ENCODE measurements around the gene XPC.

The XPC gene

DNA sequence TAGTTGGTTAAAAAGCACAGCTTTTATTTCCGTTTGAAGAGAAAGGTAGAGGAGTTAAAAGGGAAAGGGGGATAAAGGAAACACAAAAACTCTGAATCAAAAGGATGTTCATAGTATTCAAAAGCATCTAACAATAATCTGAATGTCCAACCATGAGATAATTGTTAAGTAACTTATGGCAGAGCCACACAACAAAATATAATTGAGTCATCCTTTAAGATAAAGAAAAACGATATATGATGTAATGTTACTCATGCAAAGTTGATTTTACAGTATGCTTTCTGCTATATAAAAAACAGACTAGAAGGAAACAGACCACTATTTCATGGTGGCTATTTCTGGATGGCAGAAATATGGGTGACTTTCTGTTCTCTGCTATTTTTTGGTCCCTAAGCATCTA lies 3.9 kb downstream of the XPC start:
- in situ Hi-C loops (cut with MboI; ENCODE audit: low sequenced_read_pairs), result no loop called here

DNA sequence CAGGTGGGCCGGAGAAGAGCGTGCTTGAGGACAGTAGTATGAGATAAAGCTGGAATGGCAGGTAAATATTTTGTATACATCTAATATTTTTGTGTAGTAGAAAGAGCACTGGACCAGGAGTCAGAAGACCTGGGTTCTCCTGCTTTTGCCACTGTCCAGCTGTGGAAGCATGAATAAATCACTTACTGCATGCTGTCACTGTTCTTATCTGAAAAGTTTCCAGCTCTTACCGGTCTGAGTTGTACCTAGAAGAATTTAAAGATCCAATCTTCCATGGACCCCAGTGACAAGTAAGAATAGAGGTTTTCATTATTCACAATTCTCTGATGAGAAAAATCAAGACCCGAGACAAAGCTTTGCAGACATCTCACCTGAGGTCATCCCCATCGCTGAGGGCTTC lies 5.9 kb downstream of the XPC start:
- in situ Hi-C loops (cut with MboI; ENCODE audit: low sequenced_read_pairs), result no loop called here

DNA sequence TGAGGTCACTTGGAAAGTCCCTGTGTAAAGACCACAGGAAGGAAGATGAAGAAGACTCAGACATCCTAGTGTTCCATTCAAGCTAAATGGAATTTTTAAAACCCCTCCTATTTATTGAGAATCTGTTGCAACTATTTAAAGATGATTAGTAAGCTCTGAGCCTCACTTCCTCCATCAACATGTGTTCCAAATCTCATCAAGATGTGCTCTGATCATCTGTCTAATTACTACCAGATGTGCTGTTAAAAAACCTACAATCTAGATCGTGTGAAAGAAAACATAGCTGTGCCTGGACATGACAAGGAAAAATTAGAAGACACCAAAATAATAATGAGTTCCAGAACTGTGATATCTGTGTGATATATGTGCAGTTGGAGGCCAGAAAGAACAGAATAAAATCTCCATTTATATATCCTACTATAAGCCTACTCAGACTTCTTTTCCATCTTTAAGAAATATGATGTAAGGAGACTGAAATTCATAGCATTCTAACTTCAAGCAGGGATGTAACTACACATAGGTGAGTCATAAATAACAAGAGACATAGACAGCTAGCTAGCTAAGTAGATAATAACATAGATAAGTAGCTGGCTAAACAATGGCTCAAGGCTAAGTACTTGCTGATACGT lies 7.8 kb downstream of the XPC start:
- in situ Hi-C loops (cut with MboI; ENCODE audit: low sequenced_read_pairs), result no loop called here

DNA sequence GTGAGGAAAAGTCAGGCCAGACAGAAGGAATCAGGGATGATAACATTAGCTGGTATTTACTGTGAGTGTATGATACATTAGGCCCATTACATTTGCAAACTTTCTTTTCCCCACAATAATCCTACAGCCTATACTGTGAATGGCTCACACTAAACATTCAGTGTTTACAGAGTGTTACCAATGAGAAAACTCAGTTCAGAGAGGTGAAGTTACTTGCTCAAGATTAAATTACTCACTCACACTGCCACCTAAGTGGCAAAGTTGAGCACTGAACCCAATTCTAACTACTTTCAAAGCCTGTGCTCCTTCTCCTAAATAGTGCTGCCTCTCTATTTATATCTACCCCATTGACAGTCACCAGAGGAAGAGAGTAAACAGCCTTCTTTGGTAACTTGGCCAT lies 8.5 kb downstream of the XPC start:
- in situ Hi-C loops (cut with MboI; ENCODE audit: low sequenced_read_pairs), result no loop called here

DNA sequence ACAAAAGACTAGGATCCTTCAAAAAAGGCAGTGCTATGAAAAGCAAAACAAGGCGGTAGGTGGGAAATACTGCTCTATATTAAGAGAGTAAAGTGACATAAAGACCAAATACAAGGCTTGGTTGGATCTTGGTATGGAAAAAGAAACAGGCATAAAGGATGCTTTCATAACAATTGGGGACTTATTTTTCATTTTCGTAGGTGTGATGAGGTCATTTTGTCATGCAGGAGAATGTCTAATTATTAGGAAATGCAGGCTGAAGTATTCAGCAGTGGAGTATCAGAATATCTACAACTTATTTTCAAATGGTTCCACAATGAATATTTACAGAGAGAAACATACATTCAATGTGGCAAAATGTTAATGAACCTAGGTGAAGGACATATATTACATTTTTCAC lies 9.0 kb downstream of the XPC start:
- in situ Hi-C loops (cut with MboI; ENCODE audit: low sequenced_read_pairs), result no loop called here

DNA sequence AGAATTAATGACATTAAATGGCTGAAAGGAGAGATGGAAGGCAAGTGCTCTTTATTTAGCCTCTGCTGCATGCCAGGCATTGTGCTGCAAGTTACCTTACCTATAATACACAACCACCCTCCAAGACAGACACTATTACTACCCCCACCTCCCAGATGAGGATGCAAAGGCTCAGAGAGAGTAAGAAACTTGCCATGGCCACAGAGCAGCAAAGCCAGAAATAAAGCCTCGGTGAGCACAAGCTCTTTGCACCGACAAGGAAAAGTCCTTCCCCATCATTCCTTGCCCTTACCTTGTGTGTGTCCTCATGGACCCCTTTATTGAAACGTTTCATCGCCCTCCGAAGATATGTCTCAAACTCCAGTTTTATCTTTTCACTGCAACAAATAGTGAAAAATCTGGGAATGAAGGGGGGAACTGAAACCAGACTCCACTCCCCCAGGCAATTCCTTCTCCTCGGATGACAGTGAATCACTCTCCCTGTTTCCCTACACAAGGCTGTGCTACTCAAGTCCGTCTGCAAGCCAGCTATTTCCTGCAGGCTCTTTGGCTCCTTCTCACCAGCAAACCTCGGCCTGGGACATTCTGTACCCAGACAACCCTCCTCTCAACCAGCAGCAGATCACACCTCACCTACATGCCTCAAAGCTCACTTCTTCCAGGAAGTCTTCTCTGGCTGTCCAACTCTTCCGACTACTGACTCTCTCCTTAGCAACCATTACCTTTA lies 11.4 kb downstream of the XPC start:
- in situ Hi-C loops (cut with MboI; ENCODE audit: low sequenced_read_pairs), result no loop called here

DNA sequence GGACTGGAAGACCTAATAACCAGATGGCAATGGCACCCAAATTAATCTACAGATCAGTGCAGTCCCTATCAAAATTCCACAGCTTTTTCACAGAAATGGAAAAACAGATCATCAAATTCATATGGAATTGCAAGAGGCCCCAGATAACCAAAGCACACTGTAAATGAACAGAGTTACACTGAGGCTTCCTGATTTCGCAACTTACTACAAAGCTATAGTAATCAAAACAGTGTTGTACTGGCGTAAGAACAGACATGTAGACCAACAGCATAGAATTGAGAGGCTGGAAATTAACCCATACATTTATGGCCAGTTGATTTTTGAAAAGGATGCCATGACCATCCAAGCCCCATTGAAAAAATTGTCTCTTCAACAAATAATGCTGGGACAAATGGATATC lies 16.2 kb downstream of the XPC start:
- in situ Hi-C loops (cut with MboI; ENCODE audit: low sequenced_read_pairs), result no loop called here

DNA sequence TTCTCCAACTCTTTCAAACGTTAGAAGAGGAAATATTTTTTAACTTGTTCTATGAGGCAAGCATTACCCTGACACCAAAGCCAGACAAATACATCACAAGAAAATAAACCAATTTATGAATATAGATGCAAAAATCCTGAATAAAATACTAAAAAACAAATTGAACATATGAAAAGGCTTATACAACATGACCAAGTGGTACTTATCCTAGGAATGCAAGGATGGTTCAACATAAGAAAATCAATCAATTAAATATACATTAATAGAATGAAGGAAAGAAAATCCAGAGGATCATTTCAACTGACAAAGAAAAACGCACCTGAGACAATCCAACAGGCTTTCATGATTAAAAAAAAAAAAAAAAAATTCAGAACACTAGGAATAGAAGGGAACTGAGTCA lies 17.1 kb downstream of the XPC start:
- in situ Hi-C loops (cut with MboI; ENCODE audit: low sequenced_read_pairs), result no loop called here

DNA sequence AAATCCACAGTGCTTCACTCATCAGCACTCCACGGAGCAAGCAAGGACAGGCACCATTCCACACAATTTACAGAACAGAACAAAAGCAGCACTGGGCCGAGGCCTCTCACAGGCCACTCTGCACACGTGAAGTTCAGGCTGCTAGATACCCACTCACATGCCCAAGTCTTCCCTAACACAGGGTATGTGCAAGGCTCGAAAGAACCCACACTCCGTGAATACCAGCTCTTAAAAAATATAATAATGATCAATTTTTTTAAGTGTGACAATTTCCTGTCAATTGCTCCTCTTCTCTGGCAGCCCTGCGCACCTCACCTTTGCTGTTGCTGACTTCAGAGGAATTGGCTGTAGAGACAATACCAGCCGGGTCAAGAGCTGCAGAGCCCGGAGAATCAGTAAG lies 19.0 kb downstream of the XPC start:
- in situ Hi-C loops (cut with MboI; ENCODE audit: low sequenced_read_pairs), result no loop called here

DNA sequence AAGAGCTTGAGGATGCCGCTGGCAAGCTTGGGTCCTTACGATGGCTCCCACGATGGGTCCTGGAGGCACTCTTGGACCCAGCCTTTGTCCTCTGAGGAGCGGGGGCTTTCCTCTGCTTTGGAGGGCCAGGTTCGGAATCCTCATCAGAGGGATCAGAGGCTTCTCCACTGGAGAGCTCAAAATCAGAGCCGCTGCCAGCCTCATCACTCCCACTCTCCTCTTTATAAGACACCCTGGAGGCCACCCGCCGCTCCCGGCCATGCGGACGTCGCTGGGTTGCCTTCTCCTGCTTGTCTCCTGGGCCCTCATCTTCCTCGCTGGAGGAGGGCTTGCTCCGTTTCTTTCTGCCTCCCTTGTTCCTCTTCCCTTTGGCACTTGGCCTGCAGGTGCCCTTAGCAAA lies 20.0 kb downstream of the XPC start:
- in situ Hi-C loops (cut with MboI; ENCODE audit: low sequenced_read_pairs), result no loop called here

DNA sequence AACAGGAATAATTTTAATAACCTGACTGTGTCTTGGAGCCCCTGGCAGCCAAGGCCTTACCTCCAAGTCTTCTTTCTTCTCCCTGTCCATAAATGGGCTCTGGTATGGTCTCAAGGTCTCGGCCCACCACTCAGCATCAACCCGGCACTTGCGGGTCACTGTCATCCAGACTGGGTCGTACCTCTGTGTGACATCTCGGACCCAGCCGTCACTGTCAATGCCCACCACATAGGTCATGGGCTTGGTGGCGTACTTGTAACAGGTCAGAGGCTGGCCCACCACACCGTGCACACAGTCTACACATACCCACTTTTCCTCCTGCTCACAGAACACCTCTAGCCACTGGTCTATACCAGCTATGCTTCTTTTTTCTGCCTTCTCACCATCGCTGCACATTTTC lies 20.4 kb downstream of the XPC start:
- in situ Hi-C loops (cut with MboI; ENCODE audit: low sequenced_read_pairs), result no loop called here

DNA sequence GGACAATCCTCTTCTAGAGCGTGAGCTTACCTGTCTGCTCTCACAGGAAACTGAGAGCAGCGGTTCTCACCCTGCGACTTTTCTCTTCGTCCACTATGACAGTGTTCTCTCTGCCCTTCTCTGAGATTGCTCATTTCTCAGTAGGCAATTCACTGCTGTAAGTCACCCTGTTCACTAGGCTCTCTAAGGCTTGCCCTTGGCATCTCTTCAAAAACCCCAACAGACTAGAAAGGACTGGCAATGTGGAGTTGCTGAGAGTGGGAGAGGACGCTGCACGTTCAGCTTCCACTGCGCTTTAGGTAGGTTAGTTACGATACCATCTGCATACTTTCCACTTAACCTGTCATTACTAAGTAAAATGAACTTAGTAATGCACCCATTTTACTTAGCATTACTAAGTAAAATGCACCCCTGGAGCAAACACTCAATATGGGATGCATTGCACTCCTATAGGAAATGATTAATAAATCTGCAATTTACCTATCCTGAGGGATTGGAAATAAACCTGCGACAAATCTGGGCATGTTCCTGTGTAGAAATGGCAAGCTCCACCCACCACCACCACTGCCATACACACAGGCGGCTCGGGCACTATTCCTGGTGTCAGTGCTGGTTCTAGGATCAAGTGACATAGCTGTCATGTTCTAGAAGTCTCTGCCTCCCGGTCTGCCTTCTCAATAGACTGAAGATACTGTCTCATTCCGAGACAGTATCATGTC lies 21.4 kb downstream of the XPC start:
- in situ Hi-C loops (cut with MboI; ENCODE audit: low sequenced_read_pairs), result no loop called here

DNA sequence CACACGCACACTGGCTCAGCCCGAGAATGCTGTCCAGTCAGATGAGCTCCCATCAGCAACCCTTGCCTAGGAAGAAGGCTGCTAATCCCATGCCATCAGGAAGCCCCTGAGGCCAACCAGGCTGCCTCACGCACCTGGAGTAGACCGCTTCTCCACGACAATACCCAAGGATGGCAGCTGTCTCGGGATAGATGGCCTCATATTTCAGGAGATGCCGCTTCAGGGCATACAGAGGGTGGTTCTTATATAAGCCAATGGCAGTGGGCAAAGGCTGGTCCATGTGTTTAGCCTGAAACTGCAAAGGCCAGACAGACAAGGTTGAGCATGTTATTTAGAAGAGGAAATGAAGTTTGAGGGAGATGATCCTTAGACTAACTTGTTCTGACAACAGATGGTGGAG lies 22.2 kb downstream of the XPC start:
- in situ Hi-C loops (cut with MboI; ENCODE audit: low sequenced_read_pairs), result no loop called here

DNA sequence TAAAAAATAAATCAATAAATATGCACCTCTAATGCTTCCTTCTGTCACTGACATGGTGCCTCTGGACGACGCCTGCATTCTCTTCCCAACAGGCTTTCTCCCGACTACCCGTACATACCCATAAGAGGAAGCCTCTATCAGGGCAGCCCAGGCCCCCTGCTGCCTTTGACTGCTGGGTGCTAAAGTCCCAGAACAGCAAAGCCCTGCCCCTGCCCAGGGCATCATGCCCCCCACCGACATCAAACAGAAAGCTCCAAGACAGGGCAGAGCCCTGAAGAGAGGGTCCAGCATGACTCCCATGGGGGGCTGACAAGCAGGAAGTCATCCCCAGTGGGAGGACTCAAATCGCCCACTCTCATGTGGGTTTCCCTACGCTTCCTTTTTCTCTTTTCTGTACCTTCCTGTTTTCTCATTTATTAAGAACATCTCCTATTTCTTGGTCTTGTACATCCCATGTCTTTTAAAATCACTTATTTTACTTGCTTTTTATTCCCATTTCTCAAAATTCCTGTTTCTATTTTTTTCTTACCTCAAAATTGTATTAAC lies 23.4 kb downstream of the XPC start:
- in situ Hi-C loops (cut with MboI; ENCODE audit: low sequenced_read_pairs), result no loop called here

DNA sequence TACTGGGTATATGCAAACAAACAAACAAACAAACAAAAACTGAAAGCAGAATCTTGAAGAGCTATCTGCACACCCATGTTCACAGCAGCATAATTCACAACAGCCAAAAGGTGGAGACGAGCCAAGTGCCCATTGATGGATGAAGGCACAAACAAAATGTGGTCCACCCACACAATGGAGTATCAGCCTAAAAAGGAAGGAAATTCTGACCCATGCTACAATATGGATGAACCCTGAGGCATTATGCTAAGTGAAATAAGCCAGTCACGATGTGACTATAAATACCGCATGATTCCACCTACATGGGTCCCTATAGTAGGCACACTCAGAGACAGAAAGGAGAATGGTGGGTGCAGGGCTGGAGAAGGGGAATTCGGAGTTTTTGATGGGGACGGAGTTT lies 24.1 kb downstream of the XPC start:
- in situ Hi-C loops (cut with MboI; ENCODE audit: low sequenced_read_pairs), result no loop called here

DNA sequence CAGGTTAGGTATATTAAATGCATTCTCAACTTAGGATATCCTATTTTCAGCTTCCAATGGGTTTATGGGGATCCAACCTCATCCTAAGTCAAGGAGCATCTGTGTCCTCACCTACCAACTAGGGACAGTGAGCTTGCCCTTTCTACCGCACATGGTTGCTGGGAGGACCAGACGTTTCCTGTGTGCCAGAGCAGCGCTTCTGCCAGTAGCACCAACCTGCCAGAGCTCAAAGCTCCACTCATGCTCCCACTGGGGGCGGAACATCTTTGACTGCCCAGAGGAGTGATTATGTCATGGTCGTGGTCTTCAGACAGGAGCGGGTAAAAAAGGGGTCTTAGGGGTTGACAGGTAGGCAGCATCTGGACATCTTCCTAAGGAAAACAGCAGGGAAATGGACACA lies 24.7 kb downstream of the XPC start:
- in situ Hi-C loops (cut with MboI; ENCODE audit: low sequenced_read_pairs), result no loop called here

DNA sequence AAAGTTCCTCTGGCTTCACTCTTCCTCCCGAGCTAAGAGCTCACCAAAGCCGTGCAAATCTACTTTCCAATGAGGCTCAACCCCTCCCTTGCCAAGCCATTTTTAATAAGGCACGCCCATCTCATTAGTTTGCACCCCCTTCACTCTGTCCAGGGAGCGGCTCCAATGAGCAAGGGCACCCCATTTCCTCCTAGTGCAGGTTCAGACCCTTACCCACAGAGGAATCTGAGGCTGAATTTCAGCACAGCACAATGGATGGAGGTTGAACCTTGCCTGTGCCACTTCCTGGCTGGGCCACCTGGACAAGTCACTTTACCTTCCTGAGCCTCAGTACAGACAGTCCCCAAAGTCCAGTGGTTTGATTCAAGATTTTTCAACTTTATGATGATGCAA lies 25.4 kb downstream of the XPC start:
- in situ Hi-C loops (cut with MboI; ENCODE audit: low sequenced_read_pairs), result no loop called here

DNA sequence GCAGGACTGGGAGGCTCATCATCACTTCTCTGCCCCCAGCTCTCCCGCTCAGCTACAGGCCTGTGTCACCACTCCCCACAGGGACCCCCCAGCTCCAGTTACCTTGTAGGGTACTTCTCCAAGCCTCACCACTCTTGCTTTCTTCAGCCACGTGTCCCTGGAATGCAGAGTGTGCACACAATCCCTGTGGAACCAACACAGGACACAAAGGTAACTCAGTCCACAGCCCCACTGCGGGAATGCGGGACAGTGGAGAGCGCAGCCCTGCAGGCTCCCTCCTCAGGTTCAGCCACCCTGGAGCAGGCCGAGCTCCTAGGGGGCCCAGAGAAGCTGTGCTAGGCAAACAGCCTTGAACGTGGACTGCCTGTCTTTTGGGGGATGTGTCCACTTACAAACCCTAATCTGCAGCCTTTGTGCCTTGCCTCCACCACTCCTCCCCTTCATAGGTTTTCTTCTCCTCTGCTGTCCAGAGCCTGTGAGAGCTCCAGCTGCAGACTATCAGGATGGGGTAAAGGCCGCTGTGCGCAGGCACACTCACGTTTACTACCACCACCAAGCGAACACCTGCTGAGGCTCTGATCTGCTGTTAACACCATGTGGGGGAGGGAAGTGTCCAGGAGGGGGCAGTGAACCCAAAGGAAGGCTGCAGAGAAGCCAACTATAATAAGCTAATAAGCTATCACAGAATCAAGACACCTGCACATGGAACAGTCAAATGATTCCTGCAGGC lies 26.0 kb downstream of the XPC start:
- in situ Hi-C loops (cut with MboI; ENCODE audit: low sequenced_read_pairs), result no loop called here

DNA sequence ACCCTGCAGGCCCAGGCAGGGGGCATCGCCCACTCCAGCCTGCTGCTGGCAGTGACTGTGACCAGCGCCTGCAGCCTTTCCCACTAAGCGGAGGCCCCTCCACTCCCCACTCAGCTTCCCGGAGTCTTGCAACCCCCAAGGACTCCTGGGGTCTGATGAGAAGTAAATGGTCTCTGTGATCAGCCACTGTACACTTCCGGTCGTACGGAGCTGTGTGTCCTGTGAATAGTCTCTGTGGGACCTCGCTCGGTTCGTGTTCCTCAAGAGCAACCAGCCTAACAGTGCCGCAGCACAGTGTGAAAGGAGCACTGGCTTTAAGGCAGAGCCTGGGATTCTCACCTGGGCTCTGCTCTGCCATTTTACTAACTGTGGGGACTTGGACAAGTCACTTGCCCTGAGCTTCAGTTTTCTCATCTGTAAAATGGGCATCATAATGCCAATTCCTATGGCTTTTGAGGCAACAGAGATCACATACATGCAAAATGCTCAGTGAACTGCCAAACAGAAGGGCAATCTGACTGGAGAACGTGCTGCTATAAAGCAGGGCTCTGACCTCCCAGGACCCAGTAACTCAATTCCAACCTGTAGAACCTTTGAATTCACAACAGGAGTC lies 26.8 kb downstream of the XPC start:
- in situ Hi-C loops (cut with MboI; ENCODE audit: low sequenced_read_pairs), result no loop called here

DNA sequence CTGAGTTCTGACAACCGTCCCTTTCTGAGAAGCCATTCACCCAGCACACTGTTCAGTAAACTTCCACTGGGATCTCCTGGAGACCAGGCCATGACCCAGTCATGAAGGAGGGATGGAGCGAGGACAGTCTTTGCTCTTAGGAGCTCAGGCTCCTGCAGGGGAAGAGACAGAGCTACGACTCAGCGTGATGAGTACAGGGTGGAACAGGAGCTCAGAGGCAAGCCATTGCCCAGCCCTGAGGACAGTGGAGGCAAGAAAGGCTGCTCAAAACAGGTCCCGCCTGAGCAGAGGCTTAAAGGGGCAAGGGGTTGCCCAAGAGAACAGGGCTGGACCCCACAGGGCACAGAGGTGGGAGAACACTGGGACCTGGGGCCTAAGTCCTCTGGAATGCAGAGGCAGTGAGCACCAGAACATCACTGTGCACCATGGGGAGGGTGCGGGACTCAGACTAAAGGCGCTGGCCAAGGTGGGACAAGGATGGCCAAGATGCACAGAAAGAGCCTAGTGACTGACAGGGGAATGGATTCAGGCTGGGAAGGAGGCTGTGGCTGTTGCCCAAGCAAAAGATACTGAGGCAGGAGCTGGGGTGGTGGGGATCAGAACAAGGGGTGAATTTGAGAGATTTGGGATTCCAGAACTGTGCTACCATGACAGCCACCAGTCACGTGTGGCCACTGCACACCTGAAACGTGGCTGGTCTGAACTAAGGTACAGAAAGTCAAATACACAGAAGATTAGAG lies 27.7 kb downstream of the XPC start:
- in situ Hi-C loops (cut with MboI; ENCODE audit: low sequenced_read_pairs), result no loop called here
